Measurements from ENCODE around the gene SORCS1.

- TF ChIP-seq EZH2 (IDR thresholded peaks at IDR 0.05; ENCODE audit: insufficient read depth, low read length) (no peak), CTCF (IDR thresholded peaks at IDR 0.05; ENCODE audit: insufficient read depth, low read depth, low read length) (no peak)
These were observed 504.0 kb downstream of the SORCS1 start for GRCh38 chr10:106660550-106660949.
